Brain microvascular endothelial cell (primary cell): ENCODE measurements around the gene ECM2.

ENCODE experiments used
- DNase-seq: peaks from one replicate; pipeline ENCODE4 v3.0.0-alpha.2; 2020
- H3K27ac ChIP-seq: fragments of 250-450 bp; sonication (Bioruptor Pico); 2 replicates; pipeline ENCODE4 v1.5.1; 2020; ENCODE audit warnings: mild to moderate bottlenecking, moderate library complexity
- H3K27me3 ChIP-seq: fragments of 250-450 bp; sonication (Bioruptor Pico); replicated peaks from 2 replicates; pipeline ENCODE4 v1.5.1; 2020; ENCODE audit warnings: mild to moderate bottlenecking
- H3K36me3 ChIP-seq: fragments of 250-450 bp; sonication (Bioruptor Pico); replicated peaks from 2 replicates; pipeline ENCODE4 v1.5.1; 2020; ENCODE audit warnings: mild to moderate bottlenecking
- H3K4me3 ChIP-seq: 2 replicates; pipeline ENCODE4 v1.5.1; 2011; ENCODE audit warnings: low read depth, mild to moderate bottlenecking, control low read depth, low read length, moderate library complexity
- CTCF ChIP-seq: IDR thresholded peaks from 2 replicates; pipeline ENCODE4 v1.5.1; 2011; ENCODE audit warnings: low read depth, mild to moderate bottlenecking, moderate library complexity, low read length, control low read depth, inconsistent platforms; ENCODE audit errors: missing control alignments
- in situ Hi-C: cut with HindIII; loops from 2 replicates; pipeline ENCODE4 v1.10.0; 2017; ENCODE audit warnings: low sequenced_read_pairs, low pct_ligation_motif_present

Gene ECM2

GRCh38 chr9:92524881-92525280, 10.9 kb downstream of the ECM2 start:
- no peak for TF ChIP-seq CTCF
- in situ Hi-C loops = no loop called here
- no peak for DNase-seq
- Histone ChIP-seq H3K27ac (no peak overlapping the region), H3K36me3 (no peaks in the 10 kb centered on the region), H3K27me3 (no peaks in the 10 kb centered on the region), H3K4me3 (no peak overlapping the region)

GRCh38 chr9:92522983-92523970, 12.5 kb downstream of the ECM2 start:
- Histone ChIP-seq H3K27me3 (no peaks in the 10 kb centered on the region), H3K4me3 (no peak overlapping the region), H3K36me3 (no peaks in the 10 kb centered on the region), H3K27ac (no peak overlapping the region)
- TF ChIP-seq CTCF = no peak
- no peak for DNase-seq
- in situ Hi-C loops = no loop called here

- H3K4me3 ChIP-seq = no peak overlapping the region
- H3K27ac ChIP-seq = no peak overlapping the region
- in situ Hi-C loops = no loop called here
- H3K27me3 ChIP-seq = no peaks in the 10 kb centered on the region
- TF ChIP-seq CTCF = no peak
- no peaks in the 10 kb centered on the region for H3K36me3 ChIP-seq
- no peak for DNase-seq
These were observed 15.0 kb downstream of the ECM2 start for GRCh38 chr9:92520837-92521236.

- no peak overlapping the region for H3K4me3 ChIP-seq
- H3K27ac ChIP-seq = no peak overlapping the region
- in situ Hi-C loops = no loop called here
- TF ChIP-seq CTCF = no peak
- H3K27me3 ChIP-seq = no peaks in the 10 kb centered on the region
- DNase-seq = no peak
- no peaks in the 10 kb centered on the region for H3K36me3 ChIP-seq
These were observed 17.6 kb downstream of the ECM2 start for GRCh38 chr9:92518199-92518598.

GRCh38 chr9:92517046-92517445, 18.7 kb downstream of the ECM2 start:
- no peak for DNase-seq
- in situ Hi-C loops = no loop called here
- no peak for TF ChIP-seq CTCF

GRCh38 chr9:92516521-92516920, 19.3 kb downstream of the ECM2 start:
- Histone ChIP-seq H3K4me3 (no peak overlapping the region), H3K27me3 (no peaks in the 10 kb centered on the region), H3K27ac (no peak overlapping the region), H3K36me3 (no peaks in the 10 kb centered on the region)
- DNase-seq = no peak
- no peak for TF ChIP-seq CTCF
- in situ Hi-C loops = no loop called here

More at GRCh38 chr9:92517046-92517445, 18.7 kb downstream of the ECM2 start:
- no peak overlapping the region for H3K27ac ChIP-seq
- H3K36me3 ChIP-seq = no peaks in the 10 kb centered on the region
- no peak overlapping the region for H3K4me3 ChIP-seq
- H3K27me3 ChIP-seq = no peaks in the 10 kb centered on the region
